Gastrocnemius medialis (tissue), 4 donors: ENCODE measurements around the gene KRT16. TPM values are rescaled to one million over a fixed set of nuclear protein-coding genes. Genes with fewer than 3 reads are reported as not detected.

Experiments used
- ATAC-seq, 2 donors: fragments of 150-250 bp; one replicate each; pipeline ENCODE4 v1.9.1; 2016
- DNase-seq, 2 donors: peaks; one replicate each; pipeline ENCODE4 v3.0.0-alpha.2; 2019
- H3K27ac ChIP-seq, 4 donors: fragments of 200-600 bp; sonication (generic); 1 replicate in 1 of 4; 2 replicates in 3 of 4; pipeline ENCODE4 v1.5.1; 2016 to 2018; ENCODE audit warnings: mild to moderate bottlenecking in 2 of 4, moderate library complexity in 1 of 4
- H3K27me3 ChIP-seq, 3 donors: fragments of 200-600 bp; sonication (generic) in 2 of 3; 1 replicate in 1 of 3; 2 replicates in 2 of 3; pipeline versions ENCODE4 v1.5.1 to v1.6.0; 2016 to 2019; ENCODE audit warnings: mild to moderate bottlenecking in 1 of 3, moderate library complexity in 1 of 3
- H3K36me3 ChIP-seq, 2 donors: fragments of 200-600 bp; sonication (generic) in 1 of 2; one replicate each; pipeline ENCODE4 v1.5.1; 2017 to 2018
- H3K4me1 ChIP-seq, 2 donors: fragments of 200-600 bp; sonication (generic) in 1 of 2; one replicate each; pipeline ENCODE4 v1.5.1; 2016 to 2017; ENCODE audit warnings: mild to moderate bottlenecking in 2 of 2
- H3K4me3 ChIP-seq, 4 donors: fragments of 200-600 bp; sonication (generic) in 3 of 4; 1 replicate in 1 of 4; 2 replicates in 3 of 4; pipeline ENCODE4 v1.5.1; 2016 to 2019; ENCODE audit warnings: mild to moderate bottlenecking in 2 of 4
- H3K9me3 ChIP-seq, 3 donors: fragments of 200-600 bp; sonication (generic) in 2 of 3; 1 replicate in 1 of 3; 2 replicates in 2 of 3; pipeline ENCODE4 v1.5.1; 2016 to 2019
- CTCF ChIP-seq, 5 experiments: fragments of 450-650 bp in 3 of 5; fragments of 200-600 bp in 2 of 5; sonication (generic) in 2 of 5; IDR thresholded peaks in 4 of 5; conservative IDR thresholded peaks in 1 of 5; 1 replicate in 4 of 5; 2 replicates in 1 of 5; pipeline ENCODE4 v1.5.1; 2016 to 2019; ENCODE audit warnings: antibody characterized with exemption in 5 of 5, mild to moderate bottlenecking in 3 of 5, moderate library complexity in 3 of 5
- POLR2A ChIP-seq, 2 donors: fragments of 450-650 bp; IDR thresholded peaks; one replicate each; pipeline ENCODE4 v1.6.1; 2017; ENCODE audit warnings: antibody characterized with exemption in 2 of 2, mild to moderate bottlenecking in 2 of 2, moderate library complexity in 2 of 2
- in situ Hi-C, 4 donors: fragments of 200-750 bp; cut with MboI; loops; one replicate each; pipeline versions ENCODE4 v1.15.0 to v1.8.0; 2017; ENCODE audit warnings: low sequenced_read_pairs in 4 of 4
- intact Hi-C: fragments of 100-400 bp; cut with DNase I; formaldehyde crosslinking; loops from one replicate; pipeline ENCODE4 v1.15.1; 2023; ENCODE audit warnings: low total_unique reads
- total RNA-seq, 4 donors: library from RNA; depleted of rRNA; stranded (reverse); fragments of >200 nt; gene quantifications; one replicate each; pipeline versions ENCODE4 v1.1.0 to v1.2.3, GENCODE V29; 2016

Gene KRT16
- total RNA-seq, 4 donors from 2014 or later: 0.34 TPM; not detected in 3

DNA sequence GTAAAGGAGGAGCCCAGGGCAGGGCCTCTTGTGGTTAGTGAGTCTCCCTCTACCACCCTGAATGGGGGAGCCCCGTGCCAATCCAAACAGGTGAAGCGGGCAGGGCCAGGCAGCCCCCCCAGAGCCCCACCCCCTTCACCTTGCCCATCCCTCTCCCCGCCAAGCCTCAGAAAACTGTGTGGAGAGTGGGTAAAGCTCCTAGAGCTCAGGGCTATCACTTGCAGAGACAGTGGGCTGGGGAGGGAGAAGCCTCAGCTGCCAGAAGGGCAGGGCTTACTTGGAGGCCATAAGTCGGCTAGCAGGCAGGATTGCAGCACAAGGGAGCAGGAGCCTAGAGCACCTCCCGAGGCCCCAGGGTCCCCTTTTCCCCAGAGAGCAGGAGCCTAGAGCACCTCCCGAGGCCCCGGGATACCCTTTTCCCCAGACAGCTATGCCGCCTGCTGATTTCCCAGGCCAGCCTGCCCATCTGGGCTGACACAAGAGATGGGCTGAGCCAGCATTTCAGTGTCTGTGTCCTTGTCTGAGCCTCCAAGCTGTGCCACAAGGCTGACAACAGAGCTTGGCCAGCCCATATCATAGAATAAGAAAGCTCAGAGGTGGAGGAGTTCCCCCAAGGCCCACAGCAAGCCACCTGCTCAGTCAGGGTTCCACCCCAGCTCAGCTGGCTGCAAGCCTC, 19.1 kb downstream of the KRT16 start:
- TF ChIP-seq POLR2A (IDR thresholded peaks at IDR 0.05) (no peak), CTCF (IDR thresholded peaks at IDR 0.05 in 4 of 5, conservative IDR thresholded peaks at IDR 0.05 in 1 of 5) (no peak)
- Histone ChIP-seq H3K9me3 (no peaks in the 10 kb centered on the region), H3K4me3 (no peak overlapping the region), H3K27ac (no peak overlapping the region), H3K4me1 (no peaks in the 10 kb centered on the region), H3K36me3 (no peaks in the 10 kb centered on the region), H3K27me3 (no peaks in the 10 kb centered on the region)
- intact Hi-C loops (no loop called here), in situ Hi-C loops (no loop called here)
- no peak for DNase-seq
- ATAC-seq: no peak

DNA sequence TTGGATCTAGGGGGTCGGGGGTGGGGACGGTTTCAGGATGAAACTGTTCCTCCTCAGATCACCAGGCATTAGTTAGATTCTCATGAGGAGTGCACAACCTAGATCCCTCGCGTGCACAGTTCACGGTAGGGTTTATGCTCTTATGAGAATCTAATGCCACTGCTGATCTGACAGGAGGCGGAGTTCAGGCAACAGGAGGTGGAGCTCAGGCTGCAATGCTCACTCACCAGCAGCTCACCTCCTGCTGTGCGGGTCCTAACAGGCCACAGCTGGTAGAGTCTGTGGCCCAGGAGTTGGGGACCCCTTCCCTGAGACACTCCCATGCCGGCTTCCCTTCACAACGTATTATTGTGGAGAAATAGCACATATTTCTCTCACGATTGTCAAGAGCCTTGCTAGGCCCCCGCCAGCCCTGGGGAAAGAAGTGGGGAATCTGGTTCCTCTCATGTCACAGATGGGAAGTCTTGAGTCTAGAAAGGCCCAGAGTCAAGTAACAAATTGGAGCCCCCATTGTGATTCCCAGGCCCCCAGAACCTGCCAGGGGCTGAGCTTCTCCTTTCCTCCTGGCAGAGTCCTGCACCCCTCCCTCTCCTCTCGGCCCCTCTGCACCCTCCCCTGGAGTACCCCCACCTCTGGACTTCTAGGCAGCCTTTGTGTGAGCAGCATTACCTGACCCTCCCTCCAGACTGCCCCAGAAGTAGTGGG, 19.8 kb downstream of the KRT16 start:
- in situ Hi-C loops: no loop called here
- no peak for ATAC-seq
- H3K36me3 ChIP-seq: no peaks in the 10 kb centered on the region
- no peak overlapping the region for H3K4me3 ChIP-seq
- intact Hi-C loops: no loop called here
- H3K9me3 ChIP-seq: no peaks in the 10 kb centered on the region
- TF ChIP-seq CTCF (IDR thresholded peaks at IDR 0.05 in 4 of 5, conservative IDR thresholded peaks at IDR 0.05 in 1 of 5) (no peak), POLR2A (IDR thresholded peaks at IDR 0.05) (no peak)
- no peaks in the 10 kb centered on the region for H3K27me3 ChIP-seq
- H3K4me1 ChIP-seq: no peaks in the 10 kb centered on the region
- no peak overlapping the region for H3K27ac ChIP-seq
- no peak for DNase-seq

DNA sequence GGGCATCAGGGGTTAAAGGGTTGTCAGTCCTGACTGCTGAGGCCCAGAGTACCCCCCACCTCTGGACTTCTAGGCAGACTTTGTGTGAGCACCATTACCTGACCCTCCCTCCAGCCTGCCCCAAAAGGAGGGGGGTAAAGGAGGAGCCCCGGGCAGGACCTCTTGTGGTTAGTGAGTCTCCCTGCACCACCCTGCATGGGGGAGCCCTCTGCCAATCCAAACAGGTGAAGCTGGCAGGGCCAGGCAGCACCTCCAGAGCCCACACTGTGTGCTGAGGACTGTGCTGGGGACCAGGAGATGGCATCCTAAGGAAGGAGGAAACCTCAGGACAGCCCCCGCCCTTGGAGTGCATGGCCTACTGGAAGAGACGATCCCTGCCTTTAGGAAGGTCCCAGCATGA, 23.3 kb downstream of the KRT16 start:
- no peak overlapping the region for H3K4me3 ChIP-seq
- H3K27ac ChIP-seq: no peak overlapping the region
- TF ChIP-seq POLR2A (IDR thresholded peaks at IDR 0.05): no peak
- no peak for TF ChIP-seq CTCF (IDR thresholded peaks at IDR 0.05 in 4 of 5, conservative IDR thresholded peaks at IDR 0.05 in 1 of 5)
- in situ Hi-C loops (no loop called here), intact Hi-C loops (no loop called here)
- no peaks in the 10 kb centered on the region for H3K36me3 ChIP-seq
- ATAC-seq (no peak), DNase-seq (no peak)
- no peaks in the 10 kb centered on the region for H3K27me3 ChIP-seq
- H3K9me3 ChIP-seq: no peaks in the 10 kb centered on the region
- H3K4me1 ChIP-seq: no peaks in the 10 kb centered on the region

DNA sequence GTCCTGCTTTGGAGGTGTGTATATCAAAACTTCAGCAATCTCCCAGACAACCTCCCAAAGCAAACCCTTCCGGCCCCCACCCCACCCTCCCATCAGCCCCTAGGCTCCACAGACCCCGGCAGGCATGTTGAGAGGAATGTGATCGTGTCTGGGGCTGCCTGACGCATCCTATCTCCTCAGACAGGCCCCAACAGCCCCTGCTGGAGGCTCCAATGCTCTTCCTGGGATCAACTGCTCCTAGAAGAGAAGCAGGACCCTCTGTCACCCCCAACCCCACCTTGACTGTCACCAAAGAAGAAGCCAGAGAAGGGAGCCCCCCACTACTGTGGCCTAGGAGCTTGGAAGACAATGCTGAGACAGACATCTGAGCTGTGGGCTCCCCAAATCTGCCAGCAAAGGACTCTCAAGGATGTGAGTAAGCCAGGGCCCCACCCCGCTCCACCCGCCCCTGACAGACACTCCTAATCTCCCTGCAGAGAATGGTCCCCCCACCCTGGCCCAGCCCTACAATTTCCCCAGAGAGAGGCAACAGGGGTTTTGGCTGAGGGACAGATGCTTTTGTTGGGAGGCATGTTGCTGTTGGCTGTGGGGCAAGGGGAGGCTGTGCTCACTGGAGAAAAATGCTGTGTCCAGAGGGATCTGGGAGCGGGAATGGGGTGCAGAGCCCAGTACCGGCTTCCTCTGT, 24.3 kb downstream of the KRT16 start:
- Histone ChIP-seq H3K36me3 (no peaks in the 10 kb centered on the region), H3K27ac (no peak overlapping the region), H3K9me3 (no peaks in the 10 kb centered on the region), H3K27me3 (no peaks in the 10 kb centered on the region), H3K4me1 (no peaks in the 10 kb centered on the region), H3K4me3 (no peak overlapping the region)
- in situ Hi-C loops: no loop called here
- TF ChIP-seq CTCF (IDR thresholded peaks at IDR 0.05 in 4 of 5, conservative IDR thresholded peaks at IDR 0.05 in 1 of 5) (no peak), POLR2A (IDR thresholded peaks at IDR 0.05) (no peak)
- intact Hi-C loops: no loop called here
- ATAC-seq: no peak
- DNase-seq: no peak
